Sigmoid colon (tissue), 4 donors: Measurements from ENCODE around the gene PCDHGB4.
A peak's percentile ranks its signal among the peaks of the same experiment; 100 is the strongest.

Experiments used
- CTCF ChIP-seq, 4 experiments: fragments of 450-650 bp in 3 of 4; fragments of 200-600 bp in 1 of 4; IDR thresholded peaks; one replicate each; pipeline ENCODE4 v1.5.1; 2016 to 2019; ENCODE audit warnings: antibody characterized with exemption in 4 of 4, mild to moderate bottlenecking in 3 of 4, moderate library complexity in 2 of 4
- EP300 ChIP-seq, 4 donors: sonication (generic); formaldehyde crosslinking; IDR thresholded peaks; one replicate each; pipeline ENCODE4 v1.6.1; 2017; ENCODE audit warnings: antibody characterized with exemption in 4 of 4
- POLR2A ChIP-seq, 2 donors: fragments of 450-650 bp; IDR thresholded peaks; one replicate each; pipeline ENCODE4 v1.6.1; 2016; ENCODE audit warnings: antibody characterized with exemption in 2 of 2, mild to moderate bottlenecking in 2 of 2, moderate library complexity in 2 of 2
- POLR2AphosphoS5 ChIP-seq, 4 donors: sonication (generic); formaldehyde crosslinking; IDR thresholded peaks; one replicate each; pipeline ENCODE4 v1.6.1; 2017; ENCODE audit warnings: antibody characterized with exemption in 4 of 4

GRCh38 chr5:141354900-141355469 lies 32.5 kb upstream of the PCDHGB4 start, which contains the start of gene PCDHGA4:
- TF ChIP-seq CTCF (IDR thresholded peaks at IDR 0.05) (peak in 2 of 4 experiments; percentile 11 to 39), EP300 (IDR thresholded peaks at IDR 0.05) (no peak), POLR2A (IDR thresholded peaks at IDR 0.05) (no peak), POLR2AphosphoS5 (IDR thresholded peaks at IDR 0.05) (no peak)
